ENCODE results near the gene FOLR2. TPM values are rescaled to one million over a fixed set of nuclear protein-coding genes. Genes with fewer than 3 reads are reported as not detected.
A peak's percentile ranks its signal among the peaks of the same experiment; 100 is the strongest.

Gene FOLR2
- total and polyA plus RNA-seq, 10 donors = 16.1 to 62.3 (median 23.0) TPM

DNA sequence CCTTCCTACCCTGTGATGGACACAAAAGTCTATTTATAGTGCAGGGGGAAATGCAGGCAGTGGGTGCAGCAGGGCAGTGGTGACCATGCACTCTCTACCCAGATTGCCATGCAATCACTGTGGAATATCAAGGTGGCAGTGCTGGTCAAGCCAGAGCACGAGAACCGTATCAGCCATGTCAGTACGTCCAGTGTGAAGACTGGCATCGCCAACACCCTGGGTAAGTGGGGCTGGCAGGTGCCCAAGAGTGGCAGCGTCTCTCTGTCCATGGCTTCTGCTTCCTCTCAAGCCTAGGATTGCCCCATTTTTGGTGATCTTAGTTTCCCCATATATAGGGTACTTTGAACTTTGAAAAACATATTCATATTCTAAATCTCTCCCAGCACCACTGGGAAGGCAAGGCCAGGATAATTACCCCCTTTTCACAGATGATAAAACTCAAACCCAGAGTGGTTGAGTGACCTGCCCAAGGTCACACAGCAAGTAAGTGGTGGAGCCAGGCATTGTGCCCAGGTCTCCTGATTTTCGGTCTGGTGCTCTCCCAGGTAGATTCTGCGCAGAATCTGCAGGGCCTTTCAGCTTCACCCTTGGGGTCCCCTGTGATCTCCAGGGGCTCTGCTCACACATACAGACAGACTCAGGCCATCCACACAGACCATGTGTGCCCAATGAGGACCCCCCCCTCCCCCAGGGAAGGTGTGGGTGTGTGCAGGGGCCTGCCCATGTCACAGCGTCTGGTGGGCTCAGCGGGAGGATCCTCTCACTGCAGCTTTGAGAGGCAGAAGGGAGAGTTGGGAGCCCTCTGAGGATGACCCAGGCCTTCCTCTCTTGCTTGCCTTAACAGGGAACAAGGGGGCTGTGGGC is 15.0 kb downstream of the FOLR2 start:
- no peaks in the 10 kb centered on the region for H3K27me3 ChIP-seq (replicated peaks in 1 of 7)
- H3K9me3 ChIP-seq = no peaks in the 10 kb centered on the region
- intact Hi-C loops (cut with DNase I; ENCODE audit: low total_unique reads) = no loop called here
- WGBS, 5 donors = 75 to 94% (median 88%) methylated on average over 3 to 9 of the region's 9 CpGs
- no peak for DNase-seq
- TF ChIP-seq POLR2A (IDR thresholded peaks at IDR 0.05) (no peak), POLR2AphosphoS5 (IDR thresholded peaks at IDR 0.05) (peak in 2 of 3 donors; percentile 13 to 26)
- TF ChIP-seq, protein P1, sequence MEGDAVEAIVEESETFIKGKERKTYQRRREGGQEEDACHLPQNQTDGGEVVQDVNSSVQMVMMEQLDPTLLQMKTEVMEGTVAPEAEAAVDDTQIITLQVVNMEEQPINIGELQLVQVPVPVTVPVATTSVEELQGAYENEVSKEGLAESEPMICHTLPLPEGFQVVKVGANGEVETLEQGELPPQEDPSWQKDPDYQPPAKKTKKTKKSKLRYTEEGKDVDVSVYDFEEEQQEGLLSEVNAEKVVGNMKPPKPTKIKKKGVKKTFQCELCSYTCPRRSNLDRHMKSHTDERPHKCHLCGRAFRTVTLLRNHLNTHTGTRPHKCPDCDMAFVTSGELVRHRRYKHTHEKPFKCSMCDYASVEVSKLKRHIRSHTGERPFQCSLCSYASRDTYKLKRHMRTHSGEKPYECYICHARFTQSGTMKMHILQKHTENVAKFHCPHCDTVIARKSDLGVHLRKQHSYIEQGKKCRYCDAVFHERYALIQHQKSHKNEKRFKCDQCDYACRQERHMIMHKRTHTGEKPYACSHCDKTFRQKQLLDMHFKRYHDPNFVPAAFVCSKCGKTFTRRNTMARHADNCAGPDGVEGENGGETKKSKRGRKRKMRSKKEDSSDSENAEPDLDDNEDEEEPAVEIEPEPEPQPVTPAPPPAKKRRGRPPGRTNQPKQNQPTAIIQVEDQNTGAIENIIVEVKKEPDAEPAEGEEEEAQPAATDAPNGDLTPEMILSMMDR (IDR thresholded peaks at IDR 0.05 in 8 of 11, conservative IDR thresholded peaks at IDR 0.05 in 3 of 11) = no peak
- H3K4me1 ChIP-seq = peaks cover 0 to 37% (median 4%) of the 10 kb centered on the region in 6 donors
- no peak overlapping the region for H3K4me3 ChIP-seq
- peaks cover 4 to 100% (median 82%) of the 10 kb centered on the region in 6 donors for H3K36me3 ChIP-seq
- no peak overlapping the region for H3K27ac ChIP-seq

DNA sequence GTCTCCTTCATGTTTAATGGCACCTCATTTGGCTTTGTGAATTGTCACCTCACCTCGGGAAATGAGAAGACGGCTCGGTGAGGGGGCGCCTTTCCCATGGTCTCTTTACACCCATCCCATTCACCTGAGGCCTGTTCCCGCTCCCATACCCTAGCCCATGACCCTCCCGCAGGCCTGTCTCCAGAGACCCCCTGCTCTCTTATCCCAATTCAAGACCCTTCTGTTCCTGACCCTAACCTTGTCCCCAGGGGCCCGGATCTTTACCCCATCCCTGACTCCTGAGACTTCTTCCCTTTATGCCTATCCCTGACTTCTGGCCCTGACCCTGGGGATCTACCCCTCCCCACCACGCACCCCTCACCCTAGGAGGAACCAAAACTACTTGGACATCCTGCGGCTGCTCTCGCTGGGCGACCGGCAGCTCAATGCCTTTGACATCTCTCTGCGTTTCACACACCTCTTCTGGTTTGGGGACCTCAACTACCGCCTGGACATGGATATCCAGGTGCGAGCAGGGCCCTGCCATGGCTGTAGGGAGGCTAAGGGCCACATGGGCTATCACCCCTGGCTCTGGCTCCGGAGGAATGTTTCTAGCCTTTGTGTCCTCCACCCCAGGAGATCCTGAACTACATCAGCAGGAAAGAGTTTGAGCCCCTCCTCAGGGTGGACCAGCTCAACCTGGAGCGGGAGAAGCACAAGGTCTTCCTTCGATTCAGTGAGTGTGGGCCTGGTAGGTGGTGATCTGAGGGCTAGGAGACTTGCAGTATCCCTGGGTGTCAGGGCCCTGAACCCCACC is 15.9 kb downstream of the FOLR2 start:
- H3K27ac ChIP-seq = no peak overlapping the region
- peaks cover 4 to 100% (median 90%) of the 10 kb centered on the region in 6 donors for H3K36me3 ChIP-seq
- 91 to 95% (median 95%) methylated on average over 18 of the region's 18 CpGs for WGBS, 5 donors
- peaks cover 0 to 32% (median under 1%) of the 10 kb centered on the region in 6 donors for H3K4me1 ChIP-seq
- H3K9me3 ChIP-seq = no peaks in the 10 kb centered on the region
- H3K27me3 ChIP-seq (replicated peaks in 1 of 7) = no peaks in the 10 kb centered on the region
- peak; percentile 41 for DNase-seq
- no peak for TF ChIP-seq POLR2A (IDR thresholded peaks at IDR 0.05)
- intact Hi-C loops (cut with DNase I; ENCODE audit: low total_unique reads) = no loop called here
- no peak overlapping the region for H3K4me3 ChIP-seq

DNA sequence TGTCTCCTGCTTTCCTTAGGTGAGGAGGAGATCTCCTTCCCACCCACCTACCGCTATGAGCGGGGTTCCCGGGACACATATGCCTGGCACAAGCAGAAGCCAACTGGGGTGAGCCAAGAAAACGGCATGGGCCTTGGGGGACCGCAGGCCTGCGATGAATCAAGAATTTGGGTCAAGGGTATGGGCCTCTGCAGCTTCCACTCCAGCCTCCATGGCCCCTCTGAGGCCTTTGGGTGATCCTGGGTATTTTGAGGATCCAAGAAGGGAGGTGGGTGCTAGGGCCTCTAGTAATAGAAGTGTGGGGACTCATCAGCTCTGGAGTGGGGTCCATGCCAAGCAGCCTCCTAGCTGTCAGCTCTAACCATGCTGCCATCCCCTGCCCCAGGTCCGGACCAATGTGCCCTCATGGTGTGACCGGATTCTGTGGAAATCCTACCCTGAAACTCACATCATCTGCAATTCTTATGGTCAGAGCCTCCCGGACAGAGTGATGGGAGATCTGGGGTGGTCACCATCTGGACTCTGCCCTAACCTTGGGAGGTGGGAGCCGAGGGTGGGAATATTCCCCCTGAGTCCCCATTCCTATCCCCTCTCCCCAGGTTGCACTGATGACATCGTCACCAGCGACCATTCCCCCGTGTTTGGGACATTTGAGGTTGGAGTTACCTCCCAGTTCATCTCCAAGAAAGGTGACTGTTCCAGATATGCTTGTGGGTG is 16.6 kb downstream of the FOLR2 start:
- intact Hi-C loops (cut with DNase I; ENCODE audit: low total_unique reads) = no loop called here
- TF ChIP-seq, protein P1 (IDR thresholded peaks at IDR 0.05 in 8 of 11, conservative IDR thresholded peaks at IDR 0.05 in 3 of 11) = no peak
- Histone ChIP-seq H3K4me1 (peaks cover 0 to 32% (median 3%) of the 10 kb centered on the region in 6 donors), H3K27ac (no peak overlapping the region), H3K27me3 (replicated peaks in 1 of 7) (no peaks in the 10 kb centered on the region), H3K9me3 (no peaks in the 10 kb centered on the region), H3K36me3 (peaks cover 4 to 100% (median 95%) of the 10 kb centered on the region in 6 donors), H3K4me3 (no peak overlapping the region)
- 95 to 100% (median 96%) methylated on average over 8 to 13 of the region's 13 CpGs for WGBS, 5 donors
- DNase-seq = peak; percentile 49

DNA sequence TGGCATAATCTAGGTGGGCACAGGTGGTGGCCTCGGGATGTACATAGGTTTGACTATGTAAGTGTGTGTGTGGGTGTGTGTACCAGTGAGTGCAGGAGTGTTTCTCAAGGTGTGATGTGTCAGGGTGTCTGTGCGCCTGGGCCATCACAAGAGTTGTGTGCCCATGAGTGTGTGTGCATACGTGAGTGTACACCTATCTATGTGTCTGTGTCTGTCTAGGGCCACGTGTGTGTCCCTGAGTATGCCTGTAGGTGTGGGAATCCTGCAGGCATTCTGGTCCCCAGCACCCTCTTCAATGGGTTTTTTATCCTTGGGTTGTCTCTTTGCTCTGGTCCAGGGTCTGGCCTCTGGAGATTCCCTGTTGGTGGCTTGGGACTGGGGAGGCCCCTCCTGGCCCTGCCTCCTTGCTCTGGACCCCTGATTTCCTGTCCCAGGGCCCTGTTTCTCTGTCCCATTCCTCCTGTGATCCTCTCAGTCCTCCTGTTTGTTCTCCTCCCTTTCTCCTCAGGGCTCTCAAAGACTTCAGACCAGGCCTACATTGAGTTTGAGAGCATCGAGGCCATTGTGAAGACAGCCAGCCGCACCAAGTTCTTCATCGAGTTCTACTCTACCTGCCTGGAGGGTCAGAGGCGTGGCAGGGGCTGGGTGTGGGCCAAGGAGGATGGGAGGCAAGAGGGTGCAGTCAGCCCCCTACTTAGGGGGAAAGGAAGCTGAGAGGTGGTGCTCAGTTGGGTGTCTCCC is 17.3 kb downstream of the FOLR2 start:
- Histone ChIP-seq H3K4me3 (no peak overlapping the region), H3K36me3 (peaks cover 4 to 99% (median 92%) of the 10 kb centered on the region in 6 donors), H3K9me3 (no peaks in the 10 kb centered on the region), H3K27ac (no peak overlapping the region), H3K4me1 (peaks cover 0 to 38% (median 8%) of the 10 kb centered on the region in 6 donors), H3K27me3 (replicated peaks in 1 of 7) (peaks cover 0 to 6% (median under 1%) of the 10 kb centered on the region in 7 donors)
- WGBS, 5 donors = 90 to 97% (median 94%) methylated on average over 8 of the region's 8 CpGs
- intact Hi-C loops (cut with DNase I; ENCODE audit: low total_unique reads) = no loop called here
- TF ChIP-seq POLR2A (IDR thresholded peaks at IDR 0.05) (no peak), POLR2AphosphoS5 (IDR thresholded peaks at IDR 0.05) (no peak)
- TF ChIP-seq, protein P1 (IDR thresholded peaks at IDR 0.05 in 8 of 11, conservative IDR thresholded peaks at IDR 0.05 in 3 of 11) = no peak
- DNase-seq = peak; percentile 53
